GM21381 (cell line): ENCODE measurements around the gene KLHL36.
A peak's percentile ranks its signal among the peaks of the same experiment; 100 is the strongest.
"Not testable (repeated sequence)": the region's sequence is repeated elsewhere in the genome, so short reads cannot be mapped to it uniquely, and the experiment has no call there.

Experiments used
- ATAC-seq: cut with Tn5 transposase; IDR thresholded peaks from one replicate; pipeline ENCODE4 v1.9.1; 2021; ENCODE audit warnings: mild to moderate bottlenecking, moderate library complexity; ENCODE audit not compliant: unreplicated experiment

KLHL36 gene

DNA sequence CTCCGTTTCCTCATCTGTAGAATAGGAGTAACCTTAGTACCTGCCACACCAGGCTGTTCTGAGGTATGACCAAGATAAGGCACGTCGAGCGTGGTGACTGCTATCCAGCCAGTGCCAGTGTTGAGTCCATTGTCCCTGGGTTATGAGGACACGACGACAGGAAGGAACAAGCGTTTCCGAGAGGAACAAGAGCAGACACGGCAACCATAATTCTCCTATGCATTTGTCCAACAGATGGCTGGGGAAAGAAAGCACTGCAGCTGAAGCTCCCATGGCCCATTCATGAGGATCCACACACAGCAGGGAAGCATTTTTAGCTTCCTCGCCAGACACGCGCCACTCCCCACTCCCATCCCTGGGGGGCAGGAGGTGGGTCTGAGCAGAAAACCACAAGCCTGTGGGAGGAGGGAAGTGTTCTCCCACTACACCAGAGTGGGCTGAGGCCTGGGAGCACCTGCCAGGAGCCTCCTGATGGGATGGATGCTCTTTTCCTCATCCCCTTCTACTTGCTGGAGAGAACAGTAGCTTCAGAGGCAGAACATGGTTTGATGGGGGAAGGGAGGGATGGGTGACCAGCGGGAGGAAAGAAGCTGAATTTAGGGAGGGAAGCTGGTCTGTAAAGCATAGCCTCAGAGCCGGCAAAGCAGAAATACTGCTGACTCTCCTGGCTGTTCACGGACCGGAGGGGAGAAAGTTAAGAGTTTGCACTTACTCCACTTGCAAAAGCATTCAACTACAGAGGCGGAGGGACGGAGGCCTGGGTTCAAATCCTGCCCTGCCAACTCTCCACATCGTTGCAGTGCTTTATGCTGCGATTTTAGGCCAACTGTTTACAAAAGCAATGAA lies 33.1 kb upstream of the KLHL36 start:
- no peak for ATAC-seq

DNA sequence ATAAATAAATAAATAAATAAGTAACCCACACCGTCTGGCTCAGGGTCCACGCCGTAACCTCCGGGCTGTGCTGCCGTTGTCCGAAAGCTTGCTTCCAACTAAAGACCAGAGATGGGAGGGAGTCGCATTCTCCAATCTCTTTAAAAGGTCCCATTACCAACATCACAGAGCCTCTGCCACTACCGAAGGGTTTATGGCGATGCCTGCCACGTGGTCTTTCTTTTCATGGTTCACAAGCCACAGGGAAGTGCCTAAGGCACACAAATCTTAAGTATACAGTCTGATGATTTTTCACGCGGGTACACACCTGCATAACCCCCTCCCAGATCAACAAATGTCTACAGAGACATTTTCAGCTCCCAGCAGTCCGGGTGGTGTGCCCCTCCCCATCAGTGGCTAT lies 31.8 kb upstream of the KLHL36 start:
- no peak for ATAC-seq

DNA sequence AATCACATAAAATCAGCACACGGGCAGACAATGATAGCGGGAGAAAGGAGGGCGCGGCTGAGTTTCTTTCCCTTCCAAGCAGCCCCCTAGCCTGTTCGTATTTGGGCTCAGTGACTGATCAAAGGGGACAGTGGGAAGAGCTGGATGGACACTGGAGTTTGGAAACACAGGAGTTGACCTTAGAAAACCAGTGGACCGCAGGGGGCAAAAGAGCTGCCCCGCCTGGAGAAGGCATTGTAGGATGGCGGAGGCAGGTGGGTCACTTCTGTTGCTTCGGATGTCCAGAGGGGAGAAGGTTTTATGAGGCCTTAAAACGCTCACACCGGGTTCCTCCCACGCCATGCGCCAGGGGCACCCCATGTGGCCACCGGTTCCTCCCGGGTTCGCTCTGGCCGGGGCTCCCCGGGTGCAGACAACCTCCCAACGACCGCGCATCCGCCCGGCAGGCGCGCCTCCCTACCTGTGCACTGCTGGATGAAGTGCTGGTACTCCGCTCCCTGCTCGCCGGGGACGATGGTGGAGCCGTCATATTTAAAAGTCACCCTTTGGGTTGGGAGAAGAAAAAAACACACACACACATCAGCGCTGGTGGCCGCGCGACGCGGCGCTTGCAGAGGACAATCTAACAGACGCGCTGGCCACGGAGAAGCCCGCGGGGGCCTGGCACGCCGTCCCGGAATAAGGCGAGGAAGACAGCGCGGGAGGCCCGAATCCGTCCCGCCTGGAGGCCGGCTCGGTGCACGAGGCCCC lies 31.1 kb upstream of the KLHL36 start:
- peak; percentile 30 for ATAC-seq

DNA sequence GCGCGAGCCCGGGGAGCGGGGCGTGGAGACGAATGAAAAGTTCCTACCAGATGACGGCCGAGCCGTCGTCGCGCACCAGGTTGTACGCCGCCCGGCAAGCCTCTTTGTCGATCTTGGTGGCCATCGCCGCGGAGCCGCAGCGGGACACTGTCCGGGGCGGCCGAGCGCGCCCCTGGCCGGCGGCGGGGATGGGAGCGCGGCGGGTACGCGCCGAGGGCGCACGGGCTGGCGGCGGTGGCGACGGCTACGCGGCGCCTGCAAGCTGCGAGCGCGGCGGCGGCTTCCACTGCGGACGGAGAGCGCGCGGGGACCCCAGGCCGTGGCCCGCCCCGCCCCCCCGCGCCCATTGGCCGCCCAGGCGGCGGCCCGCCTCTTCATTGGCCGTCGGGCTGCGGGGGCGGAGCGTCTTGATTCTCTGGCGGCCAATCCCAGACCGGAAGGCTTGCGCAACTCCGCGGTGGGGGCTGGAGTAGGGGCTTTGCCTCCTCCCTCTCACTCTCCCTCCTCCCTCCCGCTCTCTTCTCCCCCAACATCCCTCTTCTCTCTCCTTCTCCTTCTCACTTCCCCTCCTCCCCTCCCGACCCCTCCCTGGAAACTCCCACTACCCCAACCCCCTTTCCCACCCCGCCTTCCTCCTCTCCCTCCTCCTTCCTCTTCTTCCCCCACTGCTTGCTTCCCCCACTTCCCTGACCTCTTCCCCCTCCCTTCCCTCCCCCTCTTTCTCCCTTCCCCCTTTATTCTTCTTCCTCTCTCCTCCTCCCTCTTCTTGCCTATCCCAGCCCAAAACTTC lies 30.3 kb upstream of the KLHL36 start, which contains the start of gene COTL1:
COTL1 (minus strand) TSS at position 288 of the 790 bp plus-strand sequence; CDS start at position 124, 164 bp downstream.
- ATAC-seq: peak; percentile 81

- ATAC-seq: no peak
Measured at GRCh38 chr16:84618581-84619460, 29.5 kb upstream of the KLHL36 start.

DNA sequence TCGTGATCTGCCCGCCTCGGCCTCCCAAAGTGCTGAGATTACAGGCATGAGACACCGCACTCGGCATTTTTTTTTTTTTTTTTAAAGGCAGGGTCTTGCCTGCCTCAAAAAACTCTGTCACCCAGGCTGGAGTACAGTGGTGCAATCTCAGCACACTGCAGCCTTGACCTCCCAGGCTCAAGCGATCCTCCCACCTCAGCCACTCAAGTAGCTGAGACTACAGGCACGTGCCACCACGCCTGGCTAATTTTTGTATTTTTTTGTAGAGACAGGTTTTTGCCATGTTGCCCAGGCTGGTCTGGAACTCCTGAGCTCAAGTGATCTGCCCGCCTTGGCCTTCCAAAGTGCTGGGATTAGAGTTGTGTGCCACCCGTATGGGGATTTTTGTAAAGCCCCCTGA lies 27.4 kb upstream of the KLHL36 start:
- ATAC-seq: not testable (repeated sequence)

GRCh38 chr16:84625556-84625955 lies 22.8 kb upstream of the KLHL36 start:
- ATAC-seq: no peak

DNA sequence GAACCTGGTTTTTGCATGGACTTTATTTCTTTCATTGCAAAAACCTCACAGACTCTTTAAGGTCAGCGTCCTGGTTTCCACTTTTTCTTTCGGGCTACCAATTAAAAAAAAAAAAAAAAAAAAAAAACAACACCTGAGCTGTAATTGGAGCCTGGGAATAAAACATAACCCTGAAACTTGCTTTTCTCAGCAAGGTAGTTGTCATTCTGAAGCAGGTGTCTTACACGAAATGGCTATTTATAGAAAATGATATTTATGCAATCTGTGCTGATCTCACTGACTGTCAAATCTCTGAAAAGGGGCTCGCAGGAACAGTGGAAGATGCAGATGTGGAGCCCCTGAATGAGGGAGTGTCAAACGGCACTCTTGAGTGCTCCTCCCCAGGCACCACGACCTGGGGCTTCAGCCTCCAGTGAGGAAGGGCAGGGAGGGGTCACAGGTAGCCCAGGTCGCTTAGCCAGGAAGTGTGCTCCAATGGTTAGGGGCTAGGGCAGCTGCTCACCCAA lies 20.0 kb upstream of the KLHL36 start:
- ATAC-seq: no peak

GRCh38 chr16:84629580-84629979 lies 18.7 kb upstream of the KLHL36 start:
- no peak for ATAC-seq

DNA sequence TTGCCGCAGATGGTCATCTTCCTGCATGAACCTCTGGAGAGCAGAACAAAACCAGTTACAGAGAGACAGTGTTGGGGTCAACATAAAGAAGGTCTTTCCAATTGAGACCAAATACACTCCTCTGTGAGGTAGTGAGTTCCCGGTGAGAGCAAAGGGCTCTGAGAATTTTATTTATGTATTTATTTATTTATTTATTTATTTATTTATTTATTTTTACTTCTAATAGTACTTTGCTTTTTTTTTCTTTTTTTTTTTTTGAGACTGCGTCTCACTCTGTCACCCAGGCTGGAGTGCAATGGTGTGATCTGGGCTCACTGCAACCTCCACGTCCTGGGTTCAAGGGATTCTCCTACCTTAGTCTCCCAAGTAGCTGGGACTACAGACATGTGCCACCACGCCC lies 18.3 kb upstream of the KLHL36 start:
- no peak for ATAC-seq

- no peak for ATAC-seq
Measured at GRCh38 chr16:84630446-84631152, 17.7 kb upstream of the KLHL36 start.

GRCh38 chr16:84631153-84631466 lies 17.2 kb upstream of the KLHL36 start:
- no peak for ATAC-seq

DNA sequence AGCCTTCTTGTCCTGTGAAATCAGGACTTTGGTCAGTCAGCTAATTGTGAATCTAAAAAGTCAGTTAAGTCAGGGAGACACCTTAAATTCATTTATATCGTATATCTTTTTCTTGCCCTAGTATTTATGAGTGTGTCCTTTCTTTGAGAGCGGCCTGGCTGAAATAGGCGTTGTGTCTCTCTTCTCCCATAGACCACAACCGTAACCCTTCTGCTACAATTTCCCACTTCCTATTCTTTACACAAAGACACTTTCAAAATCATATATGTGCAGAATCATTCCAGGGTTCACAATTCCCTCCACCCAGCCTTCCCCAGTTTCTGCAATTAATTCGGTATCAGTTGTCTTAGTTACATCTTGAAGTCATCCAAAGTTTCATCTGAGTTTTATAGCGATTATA lies 16.4 kb upstream of the KLHL36 start:
- no peak for ATAC-seq

DNA sequence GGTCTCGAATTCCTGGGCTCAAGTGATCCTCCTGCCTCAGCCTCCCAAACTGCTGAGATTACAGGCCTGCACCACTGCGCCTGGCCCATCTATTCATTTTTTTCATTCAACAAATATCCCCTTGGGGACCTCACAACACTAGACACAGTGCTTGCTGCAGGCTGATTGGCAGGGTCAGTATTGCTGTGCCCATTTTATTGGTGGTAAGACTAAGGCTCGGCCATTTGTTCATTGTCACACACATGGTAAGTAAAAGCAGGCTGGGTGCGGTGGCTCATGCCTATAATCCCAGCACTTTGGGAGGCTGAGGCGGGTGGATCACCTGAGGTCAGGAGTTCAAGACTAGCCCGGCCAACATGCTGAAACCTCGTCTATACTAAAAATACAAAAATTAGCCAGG lies 15.4 kb upstream of the KLHL36 start:
- ATAC-seq: not testable (repeated sequence)

- ATAC-seq: no peak
Measured at GRCh38 chr16:84633622-84634021, 14.7 kb upstream of the KLHL36 start.

- ATAC-seq: no peak
Measured at GRCh38 chr16:84635702-84636101, 12.6 kb upstream of the KLHL36 start.

DNA sequence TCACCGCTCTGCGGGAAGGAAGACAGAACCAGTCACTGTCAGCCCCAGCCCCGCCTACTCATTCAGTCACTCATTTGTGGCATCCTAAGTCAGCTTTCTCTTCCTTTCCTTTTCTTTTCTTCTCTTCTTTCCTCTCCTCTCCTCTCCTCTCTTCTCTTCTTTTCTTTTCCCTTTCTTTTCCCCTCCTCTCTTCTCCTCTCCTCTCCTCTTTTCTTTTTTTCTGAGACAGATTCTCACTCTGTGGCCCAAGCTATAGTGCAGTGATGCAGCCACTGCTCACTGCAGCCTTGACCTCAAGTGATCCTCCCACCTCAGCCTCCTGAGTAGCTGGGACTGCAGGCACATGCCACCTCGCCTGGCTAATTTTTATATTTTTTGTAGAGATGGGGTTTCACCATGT lies 10.6 kb upstream of the KLHL36 start:
- ATAC-seq: no peak

DNA sequence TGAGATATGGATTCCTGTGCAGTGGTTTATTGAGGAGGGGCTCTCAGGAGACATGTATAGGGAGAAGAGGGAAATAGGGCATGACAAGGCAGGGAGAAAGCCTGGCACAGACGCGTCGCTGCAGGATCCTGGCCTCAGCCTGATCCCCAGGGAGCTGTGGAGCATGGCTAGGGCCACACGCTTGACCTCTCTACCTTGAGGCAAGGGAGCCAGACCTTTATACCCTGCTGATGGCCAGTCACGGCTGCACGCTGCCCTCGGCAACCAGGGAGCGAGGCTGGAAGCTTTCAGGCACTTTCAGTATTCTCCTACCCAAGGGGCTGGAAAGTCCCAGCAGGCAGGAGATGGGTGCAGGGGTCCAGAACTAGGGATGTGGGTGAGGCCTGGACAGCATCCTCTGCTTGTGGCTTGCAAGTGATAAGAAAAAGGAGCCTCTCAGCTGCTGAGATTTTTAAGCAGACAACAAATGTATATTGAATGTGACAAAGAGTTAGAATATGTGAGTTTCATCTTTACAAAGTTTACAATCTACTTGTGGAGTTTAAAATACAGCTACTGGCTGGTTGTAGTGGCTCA lies 10.0 kb upstream of the KLHL36 start:
- no peak for ATAC-seq

DNA sequence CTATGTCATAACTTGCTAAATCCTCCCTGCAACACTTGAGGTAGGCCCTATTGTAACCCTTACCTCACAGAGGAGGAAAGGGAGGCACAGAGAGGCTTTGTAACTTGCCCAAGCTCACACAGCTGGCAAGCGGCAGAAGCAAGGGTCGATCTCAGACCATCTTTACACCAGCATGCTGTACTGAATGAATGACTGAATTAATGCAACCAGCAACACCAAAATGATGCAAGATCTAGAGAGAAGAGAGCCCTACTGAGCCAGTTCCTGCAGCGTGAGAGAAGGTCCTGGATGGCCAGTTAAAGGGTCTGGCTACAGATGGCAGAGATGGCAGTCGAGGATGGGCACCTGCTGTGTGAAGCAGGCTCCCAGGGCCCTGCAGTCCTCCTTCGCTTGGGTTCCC lies 8.2 kb upstream of the KLHL36 start:
- ATAC-seq: no peak
